Astrocyte of the spinal cord (primary cell): ENCODE results near the gene SFI1.

Source experiments
- DNase-seq: peaks from one replicate; pipeline ENCODE4 v3.0.0; 2011; ENCODE audit warnings: low read depth, low spot score
- H3K4me3 ChIP-seq: 2 replicates; pipeline ENCODE4 v1.5.1; 2011; ENCODE audit warnings: low read depth, mild to moderate bottlenecking, low read length, moderate library complexity
- CTCF ChIP-seq: IDR thresholded peaks from 2 replicates; pipeline ENCODE4 v1.5.1; 2012; ENCODE audit warnings: low read depth, mild to moderate bottlenecking, low read length, inconsistent platforms
- in situ Hi-C: cut with HindIII; loops from 2 replicates; pipeline ENCODE4 v1.10.0; 2017; ENCODE audit warnings: low sequenced_read_pairs

SFI1 gene

GRCh38 chr22:31628362-31628761 lies 132.0 kb downstream of the SFI1 start:
- no peak for DNase-seq
- no peak for TF ChIP-seq CTCF
- in situ Hi-C loops, result no loop called here
- no peak overlapping the region for H3K4me3 ChIP-seq

- H3K4me3 ChIP-seq, result peak overlapping the region; percentile 76
- in situ Hi-C loops, result no loop called here
- no peak for DNase-seq
- TF ChIP-seq CTCF, result no peak
Measured at GRCh38 chr22:31628969-31629708, 132.8 kb downstream of the SFI1 start.

- DNase-seq, result no peak
- in situ Hi-C loops, result no loop called here
- no peak for TF ChIP-seq CTCF
- peak overlapping the region; percentile 76 for H3K4me3 ChIP-seq
Measured at GRCh38 chr22:31629741-31630184, 133.4 kb downstream of the SFI1 start.

- peak; percentile 79 for DNase-seq
- in situ Hi-C loops, result no loop called here
- peak; percentile 3 for TF ChIP-seq CTCF
- peak overlapping the region; percentile 76 for H3K4me3 ChIP-seq
Measured at GRCh38 chr22:31630331-31631329, 134.3 kb downstream of the SFI1 start.

GRCh38 chr22:31631436-31631835 lies 135.1 kb downstream of the SFI1 start:
- in situ Hi-C loops, result no loop called here
- DNase-seq, result no peak
- H3K4me3 ChIP-seq, result peak overlapping the region; percentile 76
- TF ChIP-seq CTCF, result no peak

GRCh38 chr22:31635638-31636306 lies 139.4 kb downstream of the SFI1 start:
- no peak overlapping the region for H3K4me3 ChIP-seq
- DNase-seq, result no peak
- TF ChIP-seq CTCF, result no peak
- in situ Hi-C loops, result no loop called here
